ENCODE data around the gene NEIL1. TPM values are rescaled to one million over a fixed set of nuclear protein-coding genes. Genes with fewer than 3 reads are reported as not detected.

The NEIL1 gene
- total and polyA plus RNA-seq, 2 of the 8 experiments (the other 6 are each of a cell fraction or from before 2014, with no cell fraction given) = 10.4 to 10.9 TPM

- H3K4me3 ChIP-seq (ENCODE audit: extremely low read depth in 1 of 4, insufficient read depth in 2 of 4, low read depth in 3 of 4, low read length in 4 of 4) = peak overlapping the region; percentile 63 to 87 (median 76)
- H2BK120ac ChIP-seq (replicated peaks; ENCODE audit: low read depth, low read length) = no peak overlapping the region
- peaks cover 0 to 9% (median 5%) of the 10 kb centered on the region in 4 experiments; a peak in 4 of 7 replicates for H3K4me1 ChIP-seq (replicated peaks in 1 of 4; ENCODE audit: control insufficient read depth in 3 of 4, insufficient read depth in 4 of 4, low read length in 3 of 4)
- H3K79me2 ChIP-seq (ENCODE audit: control insufficient read depth in 1 of 2, insufficient read depth in 2 of 2, low read length in 2 of 2) = no peaks in the 10 kb centered on the region
- H3K79me1 ChIP-seq (ENCODE audit: low read depth, low read length) = no peaks in the 10 kb centered on the region
- CTCF ChIA-PET (ENCODE audit: partially characterized antibody) = interaction anchor here (1.1 to 1.6 kb wide), 4 partner anchors 12 to 42 kb away, joined by 3 to 6 read pairs (median 4); partner anchors contain the start of gene MAN2C1
- H2BK15ac ChIP-seq (ENCODE audit: low read length) = no peak overlapping the region; the same call in 1 of the 2 replicates
- H3K23me2 ChIP-seq (ENCODE audit: low read depth, low read length) = peaks cover 17% of the 10 kb centered on the region
- no peak overlapping the region; the same call in 1 of the 2 replicates for H4K8ac ChIP-seq (ENCODE audit: extremely low read depth, insufficient read depth, low read length)
- H4K5ac ChIP-seq (ENCODE audit: insufficient read length, low read depth, low read length) = no peak overlapping the region
- no peaks in the 10 kb centered on the region for H3K9me3 ChIP-seq (ENCODE audit: insufficient read depth in 2 of 2, low read depth in 1 of 2, low read length in 1 of 2)
- peaks cover 0 to 7% of the 10 kb centered on the region in 2 experiments for H4K20me1 ChIP-seq (replicated peaks in 1 of 2; ENCODE audit: control insufficient read depth in 1 of 2, insufficient read depth in 2 of 2, low read length in 2 of 2)
- peak overlapping the region; percentile 74 for H4K91ac ChIP-seq (replicated peaks; ENCODE audit: insufficient read length, low read length)
- no peak overlapping the region for H2BK20ac ChIP-seq (ENCODE audit: low read length)
- WGBS, 2 experiments (ENCODE audit: extremely low coverage in 1 of 2, insufficient coverage in 1 of 2, insufficient read length in 1 of 2, insufficient replicate concordance in 2 of 2, low coverage in 1 of 2, low lambda C conversion rate in 2 of 2, missing lambda C conversion rate in 1 of 2) = 8% methylated on average over 4 of the region's 45 CpGs; no CpG with 5 or more reads in 1 of the 2 experiments
- peak overlapping the region; percentile 85 for H3K4ac ChIP-seq (replicated peaks; ENCODE audit: insufficient read length, low read depth, low read length)
- no peak for FAIRE-seq
- H3K9ac ChIP-seq (replicated peaks in 1 of 4; ENCODE audit: extremely low read depth in 1 of 4, low read depth in 3 of 4, low read length in 3 of 4) = peak overlapping the region in 3 of 4 experiments; percentile 26 to 65 (median 56); a peak in 5 of 7 replicates
- H2AFZ ChIP-seq (ENCODE audit: low read length) = peak overlapping the region; percentile 69; the same call in 1 of the 2 replicates
- H2AK5ac ChIP-seq (ENCODE audit: low read depth, low read length) = no peak overlapping the region
- H2BK12ac ChIP-seq (ENCODE audit: low read depth, low read length) = no peak overlapping the region
- no peaks in the 10 kb centered on the region for H3K36me3 ChIP-seq (ENCODE audit: control insufficient read depth in 2 of 4, insufficient read depth in 4 of 4, low read length in 3 of 4)
- no peak overlapping the region for H3K27ac ChIP-seq (ENCODE audit: low read depth, low read length)
- POLR2A ChIA-PET (ENCODE audit: partially characterized antibody) = interaction anchor here (1.3 to 8.2 kb wide), 6 partner anchors 9 to 86 kb away, joined by 3 to 69 read pairs (median 10); partner anchors contain the start of genes COMMD4 and MAN2C1
- H2BK5ac ChIP-seq (ENCODE audit: low read depth, low read length) = no peak overlapping the region
- peak in 1 of 2 experiments; percentile 64 for DNase-seq (ENCODE audit: low read depth in 1 of 2, low spot score in 2 of 2)
- H3K27me3 ChIP-seq (replicated peaks in 1 of 4; ENCODE audit: control insufficient read depth in 3 of 4, extremely low read depth in 1 of 4, insufficient read depth in 3 of 4, low read length in 3 of 4) = peaks cover 0 to 31% (median 16%) of the 10 kb centered on the region in 4 experiments; a peak in 5 of 7 replicates
- peak overlapping the region; percentile 84 to 85 for H3K4me2 ChIP-seq (ENCODE audit: insufficient read depth in 1 of 2, low read depth in 2 of 2, low read length in 2 of 2)
- peak overlapping the region; percentile 46 for H3K56ac ChIP-seq (replicated peaks; ENCODE audit: insufficient read length, low read depth, low read length)
- H3K23ac ChIP-seq (ENCODE audit: insufficient read length) = no peak overlapping the region
- H3K18ac ChIP-seq (ENCODE audit: extremely low read depth, low read length) = no peak overlapping the region; the same call in 1 of the 2 replicates
- H3K14ac ChIP-seq (ENCODE audit: insufficient read length) = no peak overlapping the region
- TF ChIP-seq PHF8 (conservative IDR thresholded peaks at IDR 0.05; ENCODE audit: low read depth, low read length) (no peak), RXRA (IDR thresholded peaks at IDR 0.05; ENCODE audit: insufficient read depth, low read depth, low read length) (no peak), POU5F1 (IDR thresholded peaks at IDR 0.05; ENCODE audit: low read depth, low read length) (no peak), SRF (IDR thresholded peaks at IDR 0.05; ENCODE audit: low read depth, low read length) (no peak), CBX5 (IDR thresholded peaks at IDR 0.05; ENCODE audit: low read depth, low read length) (no peak), CHD2 (IDR thresholded peaks at IDR 0.05; ENCODE audit: low read length) (no peak), BRCA1 (IDR thresholded peaks at IDR 0.05; ENCODE audit: low read depth, low read length) (no peak), SIRT6 (IDR thresholded peaks at IDR 0.05; ENCODE audit: low read length) (no peak), CHD1 (IDR thresholded peaks at IDR 0.05; ENCODE audit: low read depth, low read length) (no peak), SIN3A (conservative IDR thresholded peaks at IDR 0.05 in 1 of 2, IDR thresholded peaks at IDR 0.05 in 1 of 2; ENCODE audit: low read depth in 1 of 2, low read length in 2 of 2) (no peak; a peak in 1 of 4 replicates), EP300 (IDR thresholded peaks at IDR 0.05; ENCODE audit: borderline replicate concordance in 1 of 2, low read depth in 2 of 2, low read length in 2 of 2) (no peak), CEBPB (IDR thresholded peaks at IDR 0.05; ENCODE audit: low read depth, low read length) (no peak), TAF1 (IDR thresholded peaks at IDR 0.05; ENCODE audit: low read depth, low read length) (no peak)
Measured at GRCh38 chr15:75348034-75348561, 1.3 kb downstream of the NEIL1 start.
